HG03571 (cell line): ENCODE measurements around the gene ARRB2.

Experiments used
- ATAC-seq: cut with Tn5 transposase; IDR thresholded peaks from one replicate; pipeline ENCODE4 v1.9.1; 2021; ENCODE audit not compliant: unreplicated experiment

Gene ARRB2

DNA sequence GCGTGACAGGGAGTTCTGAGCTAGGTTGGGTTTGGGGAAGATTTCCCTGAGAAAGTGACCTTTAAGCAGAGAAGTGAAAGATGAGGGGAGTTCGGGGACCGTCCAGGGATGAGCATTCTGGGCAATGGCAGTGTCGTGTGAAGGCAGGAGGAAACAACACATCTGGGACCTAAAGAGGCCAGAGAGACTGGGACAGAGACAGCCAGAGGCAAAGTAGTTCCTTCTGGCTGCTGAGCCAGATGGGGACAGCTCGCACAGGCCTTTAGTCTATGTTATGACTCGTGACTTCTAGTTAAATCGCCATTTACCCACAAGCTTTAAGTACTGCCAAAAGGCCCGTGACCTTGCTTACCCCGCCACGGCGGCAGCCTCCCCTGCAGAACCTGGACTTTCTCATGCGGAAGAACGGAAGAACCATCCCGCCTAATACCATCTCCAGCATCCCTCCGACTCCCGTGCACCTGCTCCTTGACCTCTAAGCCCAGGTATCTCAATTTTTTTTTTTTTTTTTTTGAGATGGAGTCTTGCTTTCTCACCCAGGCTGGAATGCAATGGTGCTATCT lies 12.3 kb downstream of the ARRB2 start:
- no peak for ATAC-seq

DNA sequence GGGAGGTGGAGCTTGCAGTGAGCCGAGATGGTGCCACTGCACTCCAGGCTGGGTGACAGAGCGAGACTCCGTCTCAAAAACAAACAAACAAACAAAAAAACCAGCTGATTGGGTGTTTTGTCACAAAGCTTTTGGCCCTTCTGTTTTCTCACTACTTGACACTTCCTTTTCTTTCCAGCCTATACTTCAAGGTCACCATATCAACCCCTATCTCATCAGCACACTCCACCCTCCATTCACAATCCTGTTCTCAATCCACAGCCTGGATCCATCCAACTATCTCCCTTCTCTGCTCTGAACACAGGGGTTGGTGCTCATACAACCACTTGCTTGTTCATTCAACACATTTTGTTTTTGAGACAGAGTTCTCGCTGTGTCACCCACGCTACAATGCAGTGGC lies 14.2 kb downstream of the ARRB2 start:
- no peak for ATAC-seq

- ATAC-seq: no peak
These were observed 15.3 kb downstream of the ARRB2 start for GRCh38 chr17:4725646-4726310.

DNA sequence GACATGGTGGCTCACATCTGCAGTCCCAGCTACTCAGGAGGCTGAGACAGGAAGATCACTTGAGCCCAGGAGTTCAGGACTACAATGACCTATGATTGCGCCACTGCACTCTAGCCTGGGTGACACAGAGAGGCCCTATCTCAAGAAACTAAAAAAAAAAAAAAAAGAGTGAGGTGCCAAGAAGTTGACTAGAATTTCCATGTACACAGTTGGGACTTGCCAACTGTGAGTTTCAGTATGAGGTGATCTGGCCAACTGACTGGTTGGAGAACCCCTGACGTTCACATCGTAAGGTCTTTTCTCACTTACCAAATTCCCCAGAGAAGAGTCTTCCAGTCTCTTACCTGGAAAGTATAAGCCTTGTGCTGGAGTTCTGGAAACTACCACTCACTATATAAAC lies 17.7 kb downstream of the ARRB2 start:
- no peak for ATAC-seq

DNA sequence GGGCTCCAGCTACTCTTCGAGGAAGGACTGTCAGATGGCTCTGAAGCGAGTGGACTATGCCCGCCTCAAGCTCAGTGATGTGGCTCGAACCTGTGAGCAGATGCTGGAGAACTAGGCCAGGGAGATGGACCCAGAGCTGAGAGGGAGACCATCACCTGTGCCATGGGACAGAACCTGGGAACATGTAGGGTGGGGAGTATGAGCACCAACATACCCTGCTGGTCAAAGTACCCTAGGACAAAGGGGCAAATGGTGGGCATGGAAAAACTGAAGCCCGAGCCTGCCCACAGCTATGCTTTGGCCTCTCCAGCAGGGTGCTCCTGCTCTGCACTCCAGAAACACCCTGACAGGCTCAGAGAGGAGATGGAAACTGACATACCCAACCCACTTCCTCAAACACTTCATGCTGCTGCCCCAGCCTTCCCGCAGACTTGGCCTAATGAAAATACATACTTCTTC lies 22.7 kb downstream of the ARRB2 start:
- ATAC-seq: peak; percentile 34

- ATAC-seq: no peak
These were observed 24.5 kb downstream of the ARRB2 start for GRCh38 chr17:4734857-4735475.

DNA sequence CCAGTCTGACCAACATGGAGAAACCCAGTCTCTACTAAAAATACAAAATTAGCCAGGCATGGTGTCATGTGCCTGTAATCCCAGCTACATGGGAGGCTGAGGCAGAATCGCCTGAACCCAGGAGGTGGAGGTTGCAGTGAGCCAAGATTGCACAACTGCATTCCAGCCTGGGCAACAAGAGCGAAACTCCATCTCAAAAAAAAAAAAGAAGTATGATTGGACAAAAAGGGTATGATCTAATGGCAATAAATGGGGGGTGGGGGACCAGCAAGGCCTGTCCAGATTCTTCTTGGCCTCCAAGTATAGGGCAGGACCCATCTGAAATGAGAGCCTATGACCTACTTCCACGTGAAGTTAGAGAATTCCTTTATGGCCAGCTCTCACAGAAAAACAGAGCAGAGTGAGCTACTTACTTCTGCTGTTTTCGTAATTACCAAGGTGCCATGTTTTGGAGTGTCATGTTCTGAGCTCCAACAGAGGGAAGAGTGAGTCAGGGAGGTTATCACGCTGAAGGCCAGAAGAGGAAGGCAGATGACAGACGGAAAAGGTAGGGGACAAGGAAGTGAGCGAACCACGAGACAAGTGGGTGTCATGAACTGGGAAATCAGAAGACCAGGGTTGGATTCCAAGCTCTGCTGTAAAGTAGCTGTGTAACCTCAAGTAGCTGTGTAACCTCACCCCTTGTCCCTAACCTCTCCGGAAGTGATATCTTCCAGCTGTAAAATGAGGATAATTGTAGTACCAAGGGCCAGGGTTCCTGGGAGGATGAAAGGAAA lies 25.6 kb downstream of the ARRB2 start:
- no peak for ATAC-seq

- no peak for ATAC-seq
These were observed 28.0 kb downstream of the ARRB2 start for GRCh38 chr17:4738136-4739121.

DNA sequence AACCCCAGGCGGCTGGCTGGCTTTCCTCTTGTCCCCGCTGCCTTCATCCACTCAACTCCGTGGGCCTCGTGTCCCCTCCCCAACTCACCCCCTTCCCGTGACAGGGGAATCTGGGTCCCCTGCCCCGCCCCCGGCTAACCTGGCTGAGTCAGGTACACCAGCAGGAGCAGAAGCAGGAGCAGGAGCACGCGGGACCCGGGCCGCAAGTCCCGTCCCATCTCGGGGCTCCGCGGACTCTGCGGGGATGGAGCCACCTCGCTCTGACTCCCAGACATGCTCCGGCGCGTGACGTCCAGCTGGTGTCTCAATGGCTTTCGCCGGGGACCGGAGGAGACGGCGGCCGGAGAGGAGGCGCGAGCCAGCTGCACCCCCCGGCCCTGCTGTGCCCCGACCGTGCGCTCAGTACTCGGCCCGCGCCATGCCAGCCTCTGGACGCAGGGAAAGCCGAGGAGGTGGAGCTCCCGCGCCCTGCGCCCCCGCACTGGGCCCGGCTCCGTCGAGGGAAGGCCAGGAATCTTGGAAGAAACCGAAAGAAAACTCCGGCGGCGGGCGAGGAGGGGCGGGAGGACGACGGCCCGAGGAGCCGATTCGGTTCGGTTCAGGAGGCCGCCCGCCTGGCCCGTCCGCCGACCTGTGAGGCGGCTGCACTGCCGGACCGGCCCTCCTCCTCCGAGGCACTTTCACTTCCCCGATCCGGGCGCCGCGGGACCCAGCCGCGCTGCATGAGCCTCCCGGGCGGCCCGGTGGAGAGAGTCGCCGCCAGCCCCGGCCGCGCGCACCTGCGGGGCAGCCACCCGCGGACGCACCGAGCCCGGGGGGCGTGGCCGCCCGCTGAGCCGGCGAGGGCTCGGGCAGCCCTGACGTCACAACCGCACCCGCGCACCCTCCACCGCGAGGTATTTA lies 28.9 kb downstream of the ARRB2 start, which contains the start of the genes CXCL16 and ZMYND15:
CXCL16 (minus strand) TSS at position 807 of the 903 bp plus-strand sequence; CDS start at position 218, 589 bp downstream.
ZMYND15 (plus strand) TSS at position 712 of the 903 bp plus-strand sequence. CDS start 716 bp downstream, outside the sequence.
- ATAC-seq: peak; percentile 71

DNA sequence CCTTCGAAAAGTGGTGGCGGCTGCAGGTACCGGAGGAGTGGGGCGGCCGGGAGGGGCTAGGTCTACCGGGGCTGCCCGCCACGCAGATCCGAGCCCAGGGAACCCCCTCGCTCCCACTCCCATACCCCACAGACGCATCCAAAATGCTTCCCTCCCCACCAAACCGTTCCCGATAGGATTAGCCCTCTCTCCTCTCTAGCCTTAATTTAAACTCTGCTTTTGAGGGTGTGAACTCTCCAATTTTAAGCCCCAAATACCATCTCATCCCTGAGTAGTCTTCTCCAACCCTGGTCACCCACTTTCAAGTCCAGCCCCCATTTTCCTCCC lies 29.6 kb downstream of the ARRB2 start:
- ATAC-seq: no peak

DNA sequence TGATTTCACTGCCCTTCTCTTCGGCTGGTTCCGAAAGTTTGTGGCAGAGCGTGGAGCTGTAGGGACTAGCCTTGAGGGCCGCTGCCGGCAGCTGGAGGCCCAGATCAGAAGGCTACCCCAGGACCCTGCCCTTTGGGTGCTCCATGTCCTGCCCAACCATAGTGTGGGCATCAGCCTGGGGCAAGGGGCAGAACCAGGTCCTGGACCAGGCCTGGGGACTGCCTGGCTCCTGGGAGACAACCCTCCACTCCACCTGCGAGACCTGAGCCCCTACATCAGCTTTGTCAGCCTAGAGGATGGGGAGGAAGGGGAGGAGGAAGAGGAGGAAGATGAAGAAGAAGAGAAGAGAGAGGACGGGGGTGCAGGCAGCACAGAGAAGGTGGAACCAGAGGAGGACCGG lies 30.2 kb downstream of the ARRB2 start:
- ATAC-seq: no peak

- ATAC-seq: no peak
These were observed 31.1 kb downstream of the ARRB2 start for GRCh38 chr17:4741544-4741943.

DNA sequence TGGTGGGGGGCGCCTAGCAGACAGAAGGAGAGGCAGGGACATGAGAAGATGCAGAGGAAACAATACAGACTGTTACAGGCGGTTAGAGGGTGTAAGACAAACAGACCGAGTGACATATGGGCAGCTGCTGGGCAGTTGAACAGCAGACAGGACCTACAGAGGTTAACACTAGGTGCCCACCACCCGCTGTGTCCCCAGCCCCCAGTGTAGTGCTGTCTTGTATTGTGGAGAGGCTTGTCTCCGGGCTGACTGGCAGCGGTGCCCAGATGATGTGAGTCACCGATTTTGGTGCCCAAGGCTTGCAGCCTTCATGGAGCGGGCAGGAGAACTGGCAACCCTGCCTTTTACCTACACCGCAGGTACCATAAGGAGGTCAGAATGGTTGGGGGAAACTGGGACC lies 31.7 kb downstream of the ARRB2 start:
- ATAC-seq: no peak

- ATAC-seq: no peak
These were observed 32.2 kb downstream of the ARRB2 start for GRCh38 chr17:4742629-4743028.

DNA sequence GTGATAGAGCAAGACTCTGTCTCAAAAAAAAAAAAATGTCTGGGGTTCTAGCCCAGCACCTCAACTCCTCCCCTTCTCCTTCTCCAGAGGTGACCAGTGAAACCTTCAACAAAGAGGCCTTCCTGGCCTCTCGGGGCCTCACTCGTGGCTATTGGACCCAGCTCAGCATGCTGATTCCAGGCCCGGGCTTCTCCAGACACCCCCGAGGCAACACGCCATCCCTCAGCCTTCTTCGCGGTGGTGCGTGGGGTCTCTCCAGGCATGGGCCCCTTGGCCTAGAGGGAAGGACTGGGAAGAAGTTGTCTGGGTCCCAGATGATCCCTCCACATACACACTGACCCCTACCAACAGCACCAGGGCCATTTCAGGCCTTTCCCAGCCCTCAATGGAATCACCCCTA lies 32.8 kb downstream of the ARRB2 start:
- ATAC-seq: no peak

DNA sequence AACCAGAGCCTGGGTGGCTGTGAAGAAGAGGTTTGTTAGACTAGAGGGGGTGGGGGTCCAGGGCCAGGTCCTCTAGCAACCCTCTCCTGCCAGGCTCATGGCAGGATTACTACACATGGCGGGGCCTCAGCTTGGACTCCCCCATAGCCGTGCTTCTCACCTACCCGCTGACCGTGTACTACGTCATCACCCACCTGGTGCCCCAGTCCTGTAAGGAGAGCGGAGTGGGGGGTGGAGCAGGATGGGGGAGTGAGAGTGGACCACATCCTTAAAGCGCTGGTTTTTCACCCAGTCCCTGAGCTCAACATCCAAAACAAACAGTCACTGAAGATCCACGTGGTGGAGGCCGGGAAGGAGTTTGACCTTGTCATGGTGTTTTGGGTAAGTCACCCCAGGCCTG lies 33.5 kb downstream of the ARRB2 start:
- no peak for ATAC-seq

GRCh38 chr17:4744999-4745969 lies 34.9 kb downstream of the ARRB2 start:
- ATAC-seq: no peak

GRCh38 chr17:4747847-4748246 lies 37.4 kb downstream of the ARRB2 start:
- ATAC-seq: no peak
